Choroid plexus epithelial cell (primary cell): ENCODE data around the gene HOXA9.

Experiments
- DNase-seq: peaks from one replicate; pipeline ENCODE4 v3.0.0-alpha.2; 2010; ENCODE audit warnings: low read depth
- H3K4me3 ChIP-seq: 2 replicates; pipeline ENCODE4 v1.5.1; 2011; ENCODE audit warnings: low read depth, mild to moderate bottlenecking, control low read depth, low read length, moderate library complexity
- CTCF ChIP-seq: conservative IDR thresholded peaks from 2 replicates; pipeline ENCODE4 v1.5.1; 2011; ENCODE audit warnings: low read depth, mild to moderate bottlenecking, control low read depth, inconsistent platforms, low read length, moderate library complexity

The HOXA9 gene

GRCh38 chr7:27185854-27186667 lies 20.7 kb upstream of the HOXA9 start:
- DNase-seq = no peak
- H3K4me3 ChIP-seq = no peak overlapping the region
- TF ChIP-seq CTCF = no peak

GRCh38 chr7:27185013-27185853 lies 19.9 kb upstream of the HOXA9 start, which contains the start of gene HOXA11:
Gene HOXA11 (minus strand): TSS chr7:27185232. CDS start chr7:27185144, 88 bp downstream.
- DNase-seq = no peak
- TF ChIP-seq CTCF = no peak
- H3K4me3 ChIP-seq = peak within 1 kb of the TSS; percentile 14

- H3K4me3 ChIP-seq = peak overlapping the region; percentile 14
- TF ChIP-seq CTCF = no peak
- DNase-seq = peak; percentile 13
Measured at GRCh38 chr7:27184337-27185012, 19.1 kb upstream of the HOXA9 start.

- H3K4me3 ChIP-seq = peak overlapping the region; percentile 14
- TF ChIP-seq CTCF = no peak
- no peak for DNase-seq
Measured at GRCh38 chr7:27183682-27184336, 18.5 kb upstream of the HOXA9 start.

GRCh38 chr7:27182861-27183681 lies 17.7 kb upstream of the HOXA9 start:
- DNase-seq = no peak
- no peak for TF ChIP-seq CTCF
- H3K4me3 ChIP-seq = no peak overlapping the region
